Forelimb muscle (tissue), 1 donor: Measurements from ENCODE around the gene GABRP. TPM values are rescaled to one million over a fixed set of nuclear protein-coding genes. Genes with fewer than 3 reads are reported as not detected.

Experiments
- DNase-seq: peaks from one replicate; pipeline ENCODE4 v3.0.0-alpha.2; 2013; ENCODE audit warnings: low read depth
- polyA plus RNA-seq: library from polyadenylated mRNA; unstranded; fragments of 120-200 nt; gene quantifications from one replicate; pipeline ENCODE4 v1.2.1, GENCODE V29; 2013; ENCODE audit not compliant: insufficient read length

GABRP gene
- polyA plus RNA-seq, 1 donor = 0.90 TPM

DNA sequence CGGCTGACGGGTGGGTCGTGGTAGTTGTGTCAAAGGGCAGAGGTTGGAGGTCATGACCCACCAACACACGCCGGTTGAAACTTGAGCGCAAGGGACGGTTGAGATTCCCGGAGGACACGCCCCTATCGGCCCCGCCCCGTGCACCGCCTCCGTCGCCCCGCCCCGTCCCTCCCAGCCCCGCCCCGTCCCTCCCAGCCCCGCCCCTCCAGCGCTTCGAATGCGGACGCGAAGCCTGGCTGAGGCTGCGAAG is 78.1 kb downstream of the GABRP start:
- no peak for DNase-seq

DNA sequence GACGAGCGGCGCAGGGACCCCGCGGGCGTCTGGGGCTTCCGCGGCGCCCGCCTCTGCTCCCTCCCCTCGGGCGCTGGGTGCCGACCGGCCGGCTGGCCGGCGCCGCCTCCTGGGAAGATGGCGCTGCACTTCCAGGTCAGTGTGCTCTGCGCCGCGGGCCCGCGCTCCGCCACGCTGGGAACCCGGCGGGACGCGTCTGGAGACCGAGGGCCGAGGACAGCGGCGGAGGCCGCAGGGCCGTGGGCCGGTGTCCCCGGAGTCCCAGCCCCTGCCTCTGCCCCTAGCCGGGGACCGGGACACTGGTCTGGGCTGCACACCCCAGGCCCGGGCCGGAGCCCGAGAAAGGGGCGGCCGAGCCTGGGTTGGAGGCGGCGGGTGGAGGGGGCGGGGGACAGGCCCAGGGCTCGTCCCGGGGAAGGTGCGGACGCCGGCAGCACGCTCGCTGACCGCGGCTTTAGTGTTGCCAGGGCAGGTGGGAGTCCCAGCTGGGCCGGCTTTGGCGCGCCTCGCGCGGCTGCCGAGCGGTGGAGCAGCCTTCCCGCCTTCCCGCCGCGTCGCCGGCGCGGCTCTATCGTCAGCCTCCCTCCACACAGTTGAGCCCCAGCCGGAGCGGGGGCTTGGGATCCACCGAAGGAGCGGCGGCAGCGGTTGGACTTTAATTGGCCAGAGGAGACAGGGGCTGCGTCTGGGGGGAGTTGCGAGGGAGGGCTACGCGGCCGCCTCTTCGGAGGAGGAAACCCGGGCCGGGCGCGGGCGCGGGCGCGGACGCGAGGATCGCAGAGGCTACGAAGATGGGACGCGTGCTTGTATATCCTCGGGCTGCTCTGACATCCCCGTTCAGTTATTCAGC is 78.6 kb downstream of the GABRP start, which contains the start of gene RANBP17:
TSS of gene RANBP17 (plus strand) at position 102 of the 850 bp plus-strand sequence.
- DNase-seq = peak; percentile 16

- DNase-seq = no peak
These were observed 80.1 kb downstream of the GABRP start for GRCh38 chr5:170863646-170864045.

Other genes with a start within 250 kb of the GABRP start
- 8.0 TPM for gene RANBP17, start 78.3 kb downstream of the GABRP start, polyA plus RNA-seq